ENCODE data around the gene SREBF2. TPM values are rescaled to one million over a fixed set of nuclear protein-coding genes. Genes with fewer than 3 reads are reported as not detected.

The SREBF2 gene
- total RNA-seq, 4 donors from 2014 or later = 91.1 to 122 (median 96.2) TPM

DNA sequence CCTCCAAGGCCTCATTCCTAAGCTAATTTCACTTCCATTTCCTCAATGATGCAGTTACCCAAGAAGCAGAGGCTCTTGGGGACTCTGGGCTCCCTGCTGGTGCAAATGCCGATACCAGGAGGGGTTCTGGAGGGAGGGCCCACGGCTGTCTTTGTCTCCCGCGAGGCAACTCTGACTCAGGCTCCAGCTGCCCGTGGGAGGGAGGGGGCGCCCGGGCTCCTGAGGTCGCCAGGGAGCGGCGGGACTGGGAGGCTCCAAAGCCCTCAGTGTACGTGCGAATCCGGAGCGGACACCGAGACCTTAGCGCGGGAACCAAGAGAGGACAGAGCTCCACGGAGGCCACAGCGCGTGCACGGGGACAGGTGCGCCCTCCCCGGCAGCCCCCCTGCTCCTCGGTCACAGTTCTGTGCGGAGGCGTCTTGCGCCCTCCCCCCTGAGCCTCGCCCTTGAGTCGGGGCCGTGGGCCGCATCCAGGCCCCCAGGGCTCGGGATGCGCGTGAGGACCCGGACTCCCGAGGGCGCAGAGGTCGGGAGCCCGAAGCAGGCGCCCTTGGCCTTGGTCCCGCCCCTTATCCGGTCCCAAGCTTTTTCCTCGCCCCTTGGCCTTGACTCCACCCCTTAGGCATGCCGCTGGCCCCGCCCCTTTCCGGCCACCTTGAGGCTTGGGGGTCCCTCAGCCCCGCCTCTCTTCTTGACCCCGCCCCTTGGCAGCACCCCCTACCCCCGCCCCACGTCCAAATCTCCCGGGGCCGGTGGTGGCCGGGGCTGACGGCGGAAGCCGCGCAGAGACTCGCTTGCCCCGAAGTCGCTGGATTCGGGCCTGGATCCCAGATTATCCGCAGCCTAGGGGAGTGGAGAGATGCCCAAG is 86.7 kb downstream of the SREBF2 start:
- DNase-seq (ENCODE audit: low spot score in 2 of 2) = no peak
- 1 to 2% methylated on average over 44 to 45 of the region's 62 CpGs for WGBS, 2 donors
- intact Hi-C loops (cut with DNase I; ENCODE audit: low total_unique reads) = no loop called here
- TF ChIP-seq POLR2A (IDR thresholded peaks at IDR 0.05) = no peak
- TF ChIP-seq, protein P1, sequence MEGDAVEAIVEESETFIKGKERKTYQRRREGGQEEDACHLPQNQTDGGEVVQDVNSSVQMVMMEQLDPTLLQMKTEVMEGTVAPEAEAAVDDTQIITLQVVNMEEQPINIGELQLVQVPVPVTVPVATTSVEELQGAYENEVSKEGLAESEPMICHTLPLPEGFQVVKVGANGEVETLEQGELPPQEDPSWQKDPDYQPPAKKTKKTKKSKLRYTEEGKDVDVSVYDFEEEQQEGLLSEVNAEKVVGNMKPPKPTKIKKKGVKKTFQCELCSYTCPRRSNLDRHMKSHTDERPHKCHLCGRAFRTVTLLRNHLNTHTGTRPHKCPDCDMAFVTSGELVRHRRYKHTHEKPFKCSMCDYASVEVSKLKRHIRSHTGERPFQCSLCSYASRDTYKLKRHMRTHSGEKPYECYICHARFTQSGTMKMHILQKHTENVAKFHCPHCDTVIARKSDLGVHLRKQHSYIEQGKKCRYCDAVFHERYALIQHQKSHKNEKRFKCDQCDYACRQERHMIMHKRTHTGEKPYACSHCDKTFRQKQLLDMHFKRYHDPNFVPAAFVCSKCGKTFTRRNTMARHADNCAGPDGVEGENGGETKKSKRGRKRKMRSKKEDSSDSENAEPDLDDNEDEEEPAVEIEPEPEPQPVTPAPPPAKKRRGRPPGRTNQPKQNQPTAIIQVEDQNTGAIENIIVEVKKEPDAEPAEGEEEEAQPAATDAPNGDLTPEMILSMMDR (IDR thresholded peaks at IDR 0.05) = no peak
- H3K4me3 ChIP-seq (ENCODE audit: low read depth, poor library complexity, severe bottlenecking) = peak overlapping the region; percentile 6

DNA sequence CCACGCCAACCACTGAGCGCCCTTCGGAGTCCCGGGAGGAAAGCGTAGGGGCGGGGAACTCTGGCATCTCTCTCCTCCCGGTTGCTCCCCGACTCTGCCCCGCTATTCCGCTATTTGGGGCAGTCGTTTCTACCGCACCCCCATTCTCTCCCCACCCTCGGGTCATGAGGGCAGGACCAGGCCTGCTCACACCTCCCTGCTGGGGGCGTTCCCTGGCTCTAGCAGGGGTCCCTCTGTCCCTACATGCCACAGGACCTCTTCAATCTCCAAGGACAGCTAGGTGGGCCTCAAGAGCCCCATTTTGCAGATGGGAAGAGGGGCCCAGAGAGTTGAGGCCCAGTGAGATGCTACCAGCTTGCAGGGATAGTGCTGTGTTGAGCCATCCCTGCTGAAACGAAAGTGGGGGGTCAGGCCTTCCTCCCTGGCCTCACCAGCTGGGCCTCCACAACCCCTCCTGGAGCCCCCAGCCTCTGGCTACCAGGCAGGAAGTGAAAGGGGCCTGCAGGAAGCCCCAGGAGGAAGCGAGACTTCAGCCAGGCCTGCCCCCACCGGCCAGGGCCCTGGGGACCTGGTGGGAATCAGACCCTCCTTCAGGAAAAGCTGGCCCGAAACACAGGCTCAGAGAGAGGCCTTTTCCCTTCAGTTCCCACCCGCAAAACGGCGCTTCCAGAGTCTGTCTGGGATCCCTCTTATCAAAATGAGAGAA is 87.5 kb downstream of the SREBF2 start:
- no peak overlapping the region for H3K4me3 ChIP-seq (ENCODE audit: low read depth, poor library complexity, severe bottlenecking)
- DNase-seq (ENCODE audit: low spot score in 2 of 2) = no peak
- intact Hi-C loops (cut with DNase I; ENCODE audit: low total_unique reads) = no loop called here
- TF ChIP-seq, protein P1 (IDR thresholded peaks at IDR 0.05) = no peak
- TF ChIP-seq POLR2A (IDR thresholded peaks at IDR 0.05) = no peak
- 43 to 49% methylated on average over 16 to 19 of the region's 21 CpGs for WGBS, 2 donors

DNA sequence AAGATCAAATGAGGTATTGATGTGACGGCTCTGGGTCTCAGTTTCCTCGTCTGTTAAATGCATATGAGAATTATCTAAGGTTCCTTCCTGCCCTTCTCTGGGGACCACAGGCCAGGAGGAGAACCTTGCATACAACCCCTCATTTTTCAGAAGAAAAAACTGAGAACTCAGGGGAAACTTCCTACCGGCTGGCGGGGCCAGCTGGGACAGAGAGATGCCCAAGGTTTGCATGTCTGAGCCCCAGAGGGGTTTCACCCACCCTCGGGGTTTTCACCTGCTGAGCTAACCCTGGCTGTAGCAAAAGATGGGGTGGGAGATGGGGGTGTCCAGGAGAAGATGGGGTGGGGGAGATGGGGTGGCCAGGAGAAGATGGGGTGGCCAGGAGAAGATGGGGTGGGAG is 89.4 kb downstream of the SREBF2 start:
- TF ChIP-seq, protein P1 (IDR thresholded peaks at IDR 0.05) = no peak
- TF ChIP-seq POLR2A (IDR thresholded peaks at IDR 0.05) = no peak
- WGBS, 2 donors = 83 to 91% methylated on average over 5 of the region's 5 CpGs
- no peak for DNase-seq (ENCODE audit: low spot score in 2 of 2)
- intact Hi-C loops (cut with DNase I; ENCODE audit: low total_unique reads) = no loop called here
- H3K4me3 ChIP-seq (ENCODE audit: low read depth, poor library complexity, severe bottlenecking) = no peak overlapping the region

DNA sequence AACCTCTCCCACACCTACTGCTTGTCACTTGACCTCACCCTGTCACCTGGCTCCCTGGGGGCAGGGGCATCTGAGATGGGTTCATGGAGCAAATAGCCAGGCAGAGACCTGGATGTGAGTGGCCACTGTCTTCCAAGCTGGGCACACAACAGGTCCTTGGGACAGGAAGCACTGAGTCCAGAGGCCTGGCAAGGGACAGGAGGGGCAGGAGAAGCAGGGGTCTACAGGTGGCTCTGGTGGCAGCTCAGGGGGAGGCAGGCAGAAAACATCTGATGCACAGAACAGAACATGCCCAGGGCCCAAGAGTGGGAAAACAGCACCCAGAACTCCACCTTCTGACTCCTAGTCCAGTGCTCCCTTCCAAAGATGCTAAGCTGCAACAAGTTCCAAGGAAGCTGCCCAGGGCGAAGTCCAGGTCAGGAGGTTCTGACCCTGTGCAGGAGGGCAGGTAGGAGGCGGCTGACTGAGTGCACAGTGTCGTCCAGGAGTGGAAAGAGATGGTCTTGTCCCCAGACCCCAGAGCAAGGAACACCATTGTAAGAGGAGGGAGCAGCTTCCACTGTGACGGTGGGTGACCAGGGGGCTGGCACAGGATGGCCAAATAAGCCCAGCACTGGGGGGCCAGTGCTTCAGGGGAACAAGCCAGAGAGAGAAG is 90.2 kb downstream of the SREBF2 start:
- WGBS, 2 donors = 96 to 98% methylated on average over 4 of the region's 4 CpGs
- intact Hi-C loops (cut with DNase I; ENCODE audit: low total_unique reads) = no loop called here
- TF ChIP-seq, protein P1 (IDR thresholded peaks at IDR 0.05) = no peak
- no peak for TF ChIP-seq POLR2A (IDR thresholded peaks at IDR 0.05)

DNA sequence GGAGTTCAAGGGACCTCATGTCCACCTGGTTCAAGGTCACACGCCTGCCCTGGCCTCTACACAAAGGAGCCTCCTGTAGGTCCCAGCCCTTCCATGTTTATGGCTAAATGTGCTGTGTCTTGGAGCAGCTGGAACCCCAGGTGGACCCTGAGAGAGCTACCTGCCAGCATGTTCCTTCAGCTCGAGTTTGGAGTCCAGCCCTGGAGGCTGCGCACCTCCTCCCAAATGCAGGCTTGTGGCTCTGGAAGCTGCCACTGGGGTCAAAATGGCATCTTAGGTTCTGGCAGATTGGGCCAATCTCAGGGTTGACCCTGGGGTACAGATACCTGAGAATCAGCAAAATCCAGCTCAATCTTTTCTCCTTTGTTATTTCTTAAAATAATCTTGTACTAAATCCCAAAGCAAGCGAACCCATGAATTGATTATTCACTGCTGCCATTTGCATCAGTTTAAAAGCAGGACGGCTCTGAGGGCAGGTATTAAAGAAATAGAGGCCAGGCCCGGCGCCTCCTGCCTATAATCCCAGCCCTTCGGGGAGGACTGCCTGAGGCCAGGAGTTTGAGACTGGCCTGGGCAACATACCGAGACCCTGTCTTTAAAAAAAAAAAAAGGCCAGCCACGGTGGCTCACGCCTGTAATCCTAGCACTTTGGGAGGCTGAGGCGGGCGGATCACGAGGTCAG is 90.8 kb downstream of the SREBF2 start:
- H3K4me3 ChIP-seq (ENCODE audit: low read depth, poor library complexity, severe bottlenecking) = no peak overlapping the region
- no peak for TF ChIP-seq POLR2A (IDR thresholded peaks at IDR 0.05)
- TF ChIP-seq, protein P1 (IDR thresholded peaks at IDR 0.05) = no peak
- DNase-seq (ENCODE audit: low spot score in 2 of 2) = no peak
- WGBS, 2 donors = 88 to 93% methylated on average over 14 of the region's 14 CpGs
- intact Hi-C loops (cut with DNase I; ENCODE audit: low total_unique reads) = no loop called here

More for the DNA sequence above, 90.2 kb downstream of the SREBF2 start:
- DNase-seq (ENCODE audit: low spot score in 2 of 2) = no peak
- H3K4me3 ChIP-seq (ENCODE audit: low read depth, poor library complexity, severe bottlenecking) = no peak overlapping the region

Measured in lower leg skin (tissue), 4 donors.